GM13977 (cell line): ENCODE data around the gene TMEM184B.

Experiments used
- DNase-seq: peaks from one replicate; pipeline ENCODE4 v3.0.0; 2012; ENCODE audit warnings: low spot score
- CTCF ChIP-seq: IDR thresholded peaks from 2 replicates; pipeline ENCODE4 v1.5.1; 2012; ENCODE audit warnings: mild to moderate bottlenecking, control low read depth; ENCODE audit not compliant: insufficient read depth; ENCODE audit errors: extremely low read depth, missing control alignments
- in situ Hi-C: fragments of 300-500 bp; cut with MboI; formaldehyde crosslinking; loops from one replicate; pipeline ENCODE4 v1.12.0; 2022; ENCODE audit warnings: low sequenced_read_pairs, low pct_unique_long_range_greater_than_20kb, mixed read lengths, inconsistent platforms; ENCODE audit not compliant: unreplicated experiment

Gene TMEM184B

GRCh38 chr22:38272373-38273134, at the start of gene TMEM184B:
Gene TMEM184B, minus strand, starts transcription at chr22:38273010. Its CDS starts 25,049 bp downstream, at chr22:38247961.
- peak; percentile 97 for DNase-seq
- no peak for TF ChIP-seq CTCF
- in situ Hi-C loops = no loop called here

- DNase-seq = no peak
- no peak for TF ChIP-seq CTCF
- in situ Hi-C loops = no loop called here
These were observed 48.0 kb upstream of the TMEM184B start for GRCh38 chr22:38320605-38321402.

- DNase-seq = no peak
- in situ Hi-C loops = no loop called here
- no peak for TF ChIP-seq CTCF
These were observed 46.3 kb upstream of the TMEM184B start for GRCh38 chr22:38318792-38319773.

- no peak for TF ChIP-seq CTCF
- in situ Hi-C loops = no loop called here
- DNase-seq = no peak
These were observed 45.3 kb upstream of the TMEM184B start for GRCh38 chr22:38317995-38318715.

GRCh38 chr22:38317122-38317994, 44.5 kb upstream of the TMEM184B start, which contains the start of gene CSNK1E:
Gene CSNK1E, minus strand, starts transcription at chr22:38317433. Its CDS starts 3,276 bp downstream, at chr22:38314157.
- TF ChIP-seq CTCF = no peak
- in situ Hi-C loops = no loop called here
- DNase-seq = peak; percentile 95
